ENCODE measurements around the gene MYOT.
"Not testable (repeated sequence)": the region's sequence is repeated elsewhere in the genome, so short reads cannot be mapped to it uniquely, and the experiment has no call there.

MYOT gene, protein sequence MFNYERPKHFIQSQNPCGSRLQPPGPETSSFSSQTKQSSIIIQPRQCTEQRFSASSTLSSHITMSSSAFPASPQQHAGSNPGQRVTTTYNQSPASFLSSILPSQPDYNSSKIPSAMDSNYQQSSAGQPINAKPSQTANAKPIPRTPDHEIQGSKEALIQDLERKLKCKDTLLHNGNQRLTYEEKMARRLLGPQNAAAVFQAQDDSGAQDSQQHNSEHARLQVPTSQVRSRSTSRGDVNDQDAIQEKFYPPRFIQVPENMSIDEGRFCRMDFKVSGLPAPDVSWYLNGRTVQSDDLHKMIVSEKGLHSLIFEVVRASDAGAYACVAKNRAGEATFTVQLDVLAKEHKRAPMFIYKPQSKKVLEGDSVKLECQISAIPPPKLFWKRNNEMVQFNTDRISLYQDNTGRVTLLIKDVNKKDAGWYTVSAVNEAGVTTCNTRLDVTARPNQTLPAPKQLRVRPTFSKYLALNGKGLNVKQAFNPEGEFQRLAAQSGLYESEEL

DNA sequence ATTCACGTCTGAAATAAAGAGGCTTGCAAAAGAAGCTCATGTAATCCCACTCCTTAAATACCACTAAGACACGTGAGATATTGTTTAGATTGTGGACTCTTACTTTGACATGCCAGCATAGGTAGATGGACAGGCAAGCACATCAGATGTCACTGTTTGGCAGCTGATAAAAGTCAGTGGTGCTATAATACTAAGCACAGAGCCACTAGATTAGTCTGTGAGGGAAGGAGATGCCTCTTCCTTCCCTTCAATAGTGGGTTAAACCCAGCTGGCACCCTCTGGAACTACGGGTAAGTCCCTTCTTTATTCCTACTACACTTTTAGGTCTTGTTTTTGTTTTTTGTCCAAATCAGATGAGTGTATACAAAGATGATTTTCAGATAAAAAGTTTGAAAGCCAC, at the start of gene MYOT:
MYOT (plus strand) TSS at position 197 of the 400 bp plus-strand sequence. CDS start 2,792 bp downstream, outside the sequence.
- no peak for DNase-seq (ENCODE audit: low read depth)

DNA sequence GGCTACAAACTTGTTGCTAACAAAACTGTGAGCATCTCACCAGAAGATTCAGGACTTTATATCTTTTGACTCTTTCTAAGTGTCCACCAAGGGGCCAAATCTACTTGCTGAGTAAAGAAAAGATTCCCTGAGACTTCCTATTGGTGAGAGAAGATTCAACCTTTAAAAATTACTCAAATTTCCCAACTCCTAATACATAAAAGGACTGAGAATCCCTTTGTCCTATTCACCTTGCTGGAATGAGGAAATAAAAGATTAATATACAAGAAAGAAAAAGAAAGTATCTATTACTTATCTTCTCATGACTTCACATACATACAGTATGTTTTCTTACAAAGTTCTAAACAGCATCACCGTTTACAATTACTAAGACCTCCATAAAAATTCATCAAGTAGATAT, 47.9 kb upstream of the MYOT start:
- no peak for DNase-seq (ENCODE audit: low read depth)

DNA sequence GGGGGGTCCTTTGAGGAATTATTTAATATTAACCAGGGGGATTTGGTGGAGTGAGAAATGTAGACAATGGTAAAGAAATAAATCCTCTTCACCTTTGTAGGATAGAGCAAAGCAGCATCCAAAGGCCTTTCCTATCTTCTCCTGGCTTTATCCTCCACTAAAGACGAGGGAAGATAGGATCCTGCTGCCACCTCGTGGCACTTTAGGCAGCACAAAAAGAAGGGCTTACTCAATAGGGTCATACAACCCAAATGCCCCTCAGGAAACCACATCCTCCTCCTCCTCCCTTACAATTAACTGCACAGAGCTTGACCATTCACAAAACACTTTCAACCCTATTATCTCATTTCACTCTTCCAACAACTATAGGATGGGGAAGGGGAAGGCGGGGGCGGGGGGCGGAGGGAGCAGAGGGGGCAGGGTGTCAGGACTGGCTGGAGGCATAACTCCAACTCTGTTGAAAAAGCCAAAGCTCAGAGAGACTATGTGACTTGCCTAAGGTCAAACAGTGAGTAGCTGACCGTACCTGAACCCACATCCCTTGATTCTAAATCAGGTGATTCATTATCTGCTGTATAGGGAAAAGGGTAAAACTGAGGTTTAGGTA, 45.4 kb upstream of the MYOT start:
- no peak for DNase-seq (ENCODE audit: low read depth)

DNA sequence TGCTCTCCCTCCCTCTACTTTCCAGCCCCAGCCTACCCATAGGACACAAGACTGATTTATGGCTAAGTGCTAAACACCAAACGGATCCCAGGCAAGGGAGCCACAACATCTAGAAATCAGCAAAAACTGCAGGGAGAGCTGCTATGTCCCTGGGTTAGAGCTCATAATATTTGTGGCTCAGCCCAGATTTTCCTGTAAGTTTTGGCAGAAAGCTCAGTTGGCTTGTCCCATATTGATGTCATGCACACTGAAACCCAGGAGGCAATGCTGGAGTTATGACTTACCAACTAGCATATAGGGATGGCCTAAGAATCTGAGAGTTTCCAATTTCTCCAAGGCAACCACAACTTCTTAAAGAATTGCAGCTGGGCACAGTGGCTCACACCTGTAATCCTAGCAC, 44.7 kb upstream of the MYOT start:
- DNase-seq (ENCODE audit: low read depth): no peak

DNA sequence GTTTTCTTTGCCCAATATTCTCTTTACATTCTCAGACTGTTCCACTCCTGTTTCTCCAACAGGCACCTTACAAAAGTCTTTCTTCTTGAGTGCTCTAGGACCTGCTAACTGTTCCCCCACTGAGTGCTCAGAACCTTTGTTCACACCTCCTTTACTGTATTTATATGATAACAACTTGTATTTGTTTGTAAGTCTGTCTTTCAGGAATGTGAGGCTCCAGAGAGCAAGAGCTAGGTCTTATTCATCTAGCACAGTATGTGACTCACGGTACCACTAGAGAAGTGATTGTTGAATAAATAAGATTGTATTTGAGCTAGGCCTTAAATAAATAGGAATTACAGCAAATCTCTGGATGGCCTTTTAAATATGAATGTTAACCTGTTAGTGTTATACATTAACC, 42.5 kb upstream of the MYOT start:
- no peak for DNase-seq (ENCODE audit: low read depth)

DNA sequence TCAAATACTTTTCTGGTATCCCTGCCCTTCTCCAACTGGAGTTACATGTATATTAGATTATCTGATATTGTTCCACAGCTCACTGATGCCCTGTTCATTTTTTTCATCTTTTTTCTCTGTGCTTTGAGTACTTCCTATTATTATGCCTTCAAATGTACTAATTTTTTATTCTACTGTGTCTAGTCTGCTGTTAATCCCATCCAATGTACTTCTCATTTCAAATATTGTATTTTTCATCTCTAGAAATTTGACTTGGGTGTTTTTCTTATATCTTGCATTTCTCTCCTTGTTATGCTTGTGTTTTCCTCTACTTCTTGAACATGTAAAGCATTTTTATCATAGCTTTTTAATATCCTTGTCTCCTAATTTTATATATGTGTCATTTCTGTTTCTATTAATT, 41.6 kb upstream of the MYOT start:
- no peak for DNase-seq (ENCODE audit: low read depth)

DNA sequence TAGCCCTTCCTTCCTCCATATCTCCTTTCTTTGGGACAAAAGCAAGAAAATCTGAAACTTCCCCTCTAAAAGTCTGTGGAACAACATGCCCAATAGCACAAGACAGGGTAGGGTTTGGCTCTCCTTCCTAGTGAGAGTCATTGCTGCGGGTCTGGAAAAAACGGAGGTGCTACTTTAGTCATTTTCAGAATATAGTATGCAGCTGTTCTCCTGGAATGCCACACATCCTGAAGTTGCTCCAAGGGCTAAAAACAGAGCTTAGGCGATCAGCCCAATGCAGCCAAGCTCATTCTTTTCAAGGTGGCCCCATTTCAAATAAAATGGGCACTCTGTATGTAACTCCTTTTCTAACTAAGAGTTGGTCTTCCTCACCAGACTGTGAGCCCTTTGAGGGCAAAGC, 39.5 kb upstream of the MYOT start:
- DNase-seq (ENCODE audit: low read depth): no peak

DNA sequence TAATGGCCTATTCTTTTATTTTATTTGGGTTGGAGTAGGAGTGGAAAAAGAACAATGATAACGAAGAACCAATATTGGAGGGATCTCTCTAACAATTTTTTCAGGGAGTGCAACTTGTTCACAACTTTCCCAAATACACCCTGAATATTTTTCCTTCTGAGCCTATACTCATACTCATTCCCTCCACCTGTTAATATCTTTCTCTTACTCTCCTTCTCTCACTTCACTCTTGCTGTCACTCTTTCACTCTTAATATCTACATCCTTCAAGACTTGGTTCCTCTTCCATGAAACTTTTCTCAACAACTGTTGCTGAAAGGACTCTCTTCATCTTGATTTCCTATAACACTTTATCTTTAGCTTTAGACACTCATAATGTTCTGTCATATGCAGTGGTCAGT, 39.0 kb upstream of the MYOT start:
- no peak for DNase-seq (ENCODE audit: low read depth)

DNA sequence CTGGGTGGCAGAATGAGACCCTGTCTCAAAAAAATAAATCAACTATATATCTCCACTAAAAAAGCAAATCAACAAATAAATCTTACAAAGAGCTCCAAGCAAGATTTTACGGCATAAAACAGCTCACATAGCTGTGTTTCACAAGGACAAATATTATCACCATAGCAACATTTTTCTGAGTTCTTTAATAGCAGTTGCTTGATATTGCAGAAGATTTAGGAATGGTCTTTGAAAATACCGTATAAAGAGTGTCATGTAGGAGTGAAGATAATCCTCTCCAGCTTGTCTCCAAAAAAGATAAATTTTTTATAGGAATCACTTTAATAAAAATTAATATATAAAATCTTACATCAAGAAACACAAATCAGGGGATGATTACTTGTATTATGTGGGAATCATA, 36.6 kb upstream of the MYOT start:
- no peak for DNase-seq (ENCODE audit: low read depth)

DNA sequence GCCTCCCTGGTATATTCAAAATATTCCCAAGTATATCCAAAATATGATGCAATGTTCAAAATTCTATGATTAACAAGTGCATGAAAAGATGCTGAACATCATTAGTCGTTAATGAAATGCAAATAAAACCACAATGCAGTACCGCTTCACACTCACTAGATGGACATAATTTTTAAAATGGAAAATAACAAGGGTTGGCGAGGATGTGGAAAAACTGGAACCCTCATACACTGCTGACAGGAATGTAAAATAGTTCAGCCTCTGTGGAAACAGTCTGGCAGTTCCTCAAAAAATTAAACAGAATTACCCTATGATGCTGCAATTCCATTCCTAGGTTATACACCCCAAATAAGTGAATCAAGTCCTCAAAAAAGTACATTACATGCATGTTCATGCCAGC, 36.1 kb upstream of the MYOT start:
- DNase-seq (ENCODE audit: low read depth): no peak

DNA sequence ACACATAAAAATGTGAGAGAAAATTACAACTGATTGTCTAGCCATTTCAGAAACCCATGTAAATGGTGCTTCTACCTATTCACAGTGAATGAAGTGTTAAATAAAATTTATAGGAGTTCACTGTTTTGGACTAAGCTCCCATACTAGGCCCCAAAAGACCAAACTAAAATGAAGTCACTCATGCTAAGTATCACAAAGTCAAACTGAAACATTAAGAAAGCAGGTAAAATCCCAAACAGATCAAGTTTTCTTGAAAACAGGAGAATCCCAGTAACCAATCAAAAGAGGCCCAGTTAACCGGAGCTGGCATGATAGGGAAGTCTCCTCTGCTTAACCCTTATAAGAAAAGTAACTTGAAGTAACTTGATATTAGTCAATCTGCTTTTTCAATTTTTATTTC, 35.2 kb upstream of the MYOT start:
- DNase-seq (ENCODE audit: low read depth): no peak

DNA sequence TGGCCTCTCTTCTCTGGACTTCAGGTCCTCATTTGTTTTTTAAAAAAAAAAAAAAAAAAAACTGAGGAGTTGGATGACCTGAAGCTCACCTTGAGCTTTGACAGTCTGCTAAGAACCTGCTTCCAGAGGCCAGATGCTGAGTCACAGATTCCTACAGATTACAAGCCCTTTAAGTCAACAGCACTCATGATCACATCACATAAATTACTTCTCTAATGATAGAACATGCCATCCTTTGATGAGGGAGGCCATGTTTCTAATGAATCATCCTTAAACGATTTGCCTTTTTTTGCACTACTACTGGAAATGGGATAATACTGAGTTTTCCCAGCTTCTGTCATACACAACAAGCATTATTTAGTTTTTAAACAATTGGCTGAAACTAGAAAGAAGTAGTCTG, 34.2 kb upstream of the MYOT start:
- DNase-seq (ENCODE audit: low read depth): no peak

DNA sequence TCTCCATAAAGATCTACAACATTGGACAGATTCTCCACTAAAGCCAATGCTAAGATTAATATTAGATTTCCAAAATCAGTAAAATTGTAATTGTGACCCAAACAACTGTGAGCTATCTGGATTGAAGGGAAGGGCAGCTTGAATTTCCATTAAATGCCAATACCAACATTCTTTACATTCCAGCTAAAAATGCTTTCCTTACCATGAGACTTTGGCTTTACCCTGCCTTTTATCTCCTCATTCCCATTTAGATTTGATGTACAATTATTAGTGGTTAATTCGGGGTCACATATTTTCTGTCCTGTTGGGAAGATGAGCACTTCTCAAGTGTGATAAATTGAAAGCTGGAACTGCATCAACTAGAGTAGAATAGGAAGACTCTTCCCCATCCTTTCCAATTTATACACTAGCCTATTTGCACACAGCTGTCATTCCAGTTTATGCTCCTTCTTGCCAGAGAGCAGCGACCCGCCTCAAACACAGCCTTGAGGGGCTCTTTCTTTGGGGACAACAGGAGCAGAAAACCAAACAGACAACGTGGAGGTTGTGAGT, 33.1 kb upstream of the MYOT start:
- no peak for DNase-seq (ENCODE audit: low read depth)

DNA sequence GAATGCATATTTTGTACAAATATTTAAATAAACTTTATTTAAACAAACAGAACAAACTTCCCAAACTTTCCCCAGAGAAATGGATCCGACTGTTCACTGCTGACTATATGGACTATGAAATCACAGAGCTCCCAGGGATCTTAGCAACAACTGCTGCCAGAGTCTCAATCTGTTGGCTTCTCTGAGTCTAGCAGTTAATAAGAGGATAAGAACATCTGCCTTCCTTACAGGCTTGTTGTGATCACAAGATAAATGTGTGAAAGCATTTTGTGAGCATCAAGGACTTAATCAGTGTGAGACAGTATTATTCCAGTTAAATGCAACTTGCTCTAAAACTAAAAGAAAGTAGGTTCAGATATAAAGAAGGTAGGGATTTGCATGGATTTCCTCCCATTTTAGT, 31.4 kb upstream of the MYOT start:
- no peak for DNase-seq (ENCODE audit: low read depth)

DNA sequence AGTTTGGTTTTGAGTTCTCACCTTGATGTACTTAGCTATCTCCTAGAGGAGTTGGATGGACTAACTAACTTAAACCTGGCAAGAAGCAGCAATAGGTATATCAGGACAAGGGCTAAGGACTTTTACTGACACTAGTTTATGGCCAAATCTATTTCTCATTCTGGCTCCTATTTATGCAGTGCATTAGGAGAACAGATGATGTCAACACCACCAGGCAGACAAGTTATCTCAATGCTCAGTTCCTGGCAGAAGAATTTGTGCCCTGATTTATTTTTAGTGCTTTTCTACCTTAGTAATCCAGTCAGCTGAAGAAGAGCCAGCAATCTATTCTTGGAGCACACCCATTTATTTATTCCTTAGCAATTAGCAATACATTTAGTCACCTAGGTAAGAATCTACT, 30.7 kb upstream of the MYOT start:
- DNase-seq (ENCODE audit: low read depth): no peak

DNA sequence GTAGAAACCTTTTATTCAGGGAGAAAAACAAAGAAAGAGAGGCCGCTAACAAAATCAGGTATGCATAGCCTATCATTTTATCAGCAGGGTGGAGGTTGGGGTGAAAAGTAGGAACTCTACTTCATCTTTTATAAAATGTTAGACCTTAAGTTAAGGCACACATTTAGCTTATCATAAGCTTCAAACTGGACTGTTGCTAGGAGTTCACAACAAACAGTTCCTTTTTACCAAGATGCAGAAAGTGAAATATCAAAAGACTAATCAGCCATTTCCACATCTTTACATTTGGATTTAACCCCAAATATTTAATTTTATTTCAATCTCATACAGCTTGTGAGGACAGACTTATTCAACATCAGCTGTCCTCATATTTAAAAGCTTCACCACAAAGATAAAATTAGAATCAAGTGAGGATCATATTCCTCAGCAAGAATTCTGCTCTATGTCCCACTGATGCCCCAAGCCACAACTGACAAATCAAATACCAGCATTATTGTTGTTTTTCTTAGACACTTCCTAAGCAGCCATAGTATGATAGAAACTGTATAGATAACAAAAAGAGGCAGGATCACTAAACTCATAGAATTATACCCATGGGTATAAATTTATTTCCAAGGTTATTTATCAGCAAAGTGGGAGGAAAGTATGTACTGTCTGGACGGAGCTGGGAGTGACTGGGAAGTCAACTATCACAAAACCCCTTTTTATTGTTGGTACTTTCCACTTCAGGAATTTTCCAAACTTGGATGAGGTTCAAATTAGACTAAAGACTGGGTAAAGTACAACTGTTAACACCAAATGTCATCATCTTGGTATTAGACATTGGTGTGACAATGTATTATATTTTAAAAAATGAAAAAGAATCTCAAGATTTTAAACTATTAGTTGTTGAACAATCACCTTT, 29.9 kb upstream of the MYOT start:
- no peak for DNase-seq (ENCODE audit: low read depth)

DNA sequence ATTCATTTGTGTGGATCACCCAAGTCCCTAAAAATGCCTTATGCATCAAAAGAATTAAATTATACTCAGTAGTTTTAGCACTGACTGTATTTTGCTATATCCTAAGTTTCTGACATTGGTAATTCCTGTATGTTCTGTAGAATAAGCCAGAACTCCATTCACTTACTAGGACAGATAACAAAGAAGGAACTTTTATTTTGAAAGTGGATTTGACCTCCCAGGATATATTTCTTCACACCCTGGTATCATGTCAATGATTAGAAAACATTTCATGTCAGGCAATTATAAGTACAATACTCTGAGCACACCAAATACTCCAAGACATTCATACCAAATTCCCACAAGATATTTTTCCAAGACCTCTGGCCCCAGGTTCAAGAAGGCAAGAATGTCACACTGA, 28.7 kb upstream of the MYOT start:
- no peak for DNase-seq (ENCODE audit: low read depth)

DNA sequence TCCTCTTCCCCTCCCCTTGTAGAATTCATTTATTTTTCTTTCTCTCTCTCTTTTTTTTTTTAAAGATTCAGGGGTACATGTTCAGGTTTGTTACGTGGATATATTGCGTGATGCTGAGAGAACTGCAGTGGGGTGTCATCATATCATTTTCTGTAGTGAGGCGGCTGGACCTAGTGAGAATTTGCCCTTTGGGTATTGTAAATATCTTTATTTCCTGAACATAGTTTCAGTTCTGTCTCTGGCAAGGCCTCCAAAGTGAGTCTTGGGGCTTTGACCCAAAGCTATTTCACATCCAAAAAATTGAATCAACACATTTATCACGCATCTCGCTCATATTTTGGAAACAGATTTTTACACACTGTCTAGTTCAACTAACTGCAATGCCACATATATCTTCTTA, 25.4 kb upstream of the MYOT start:
- no peak for DNase-seq (ENCODE audit: low read depth)

DNA sequence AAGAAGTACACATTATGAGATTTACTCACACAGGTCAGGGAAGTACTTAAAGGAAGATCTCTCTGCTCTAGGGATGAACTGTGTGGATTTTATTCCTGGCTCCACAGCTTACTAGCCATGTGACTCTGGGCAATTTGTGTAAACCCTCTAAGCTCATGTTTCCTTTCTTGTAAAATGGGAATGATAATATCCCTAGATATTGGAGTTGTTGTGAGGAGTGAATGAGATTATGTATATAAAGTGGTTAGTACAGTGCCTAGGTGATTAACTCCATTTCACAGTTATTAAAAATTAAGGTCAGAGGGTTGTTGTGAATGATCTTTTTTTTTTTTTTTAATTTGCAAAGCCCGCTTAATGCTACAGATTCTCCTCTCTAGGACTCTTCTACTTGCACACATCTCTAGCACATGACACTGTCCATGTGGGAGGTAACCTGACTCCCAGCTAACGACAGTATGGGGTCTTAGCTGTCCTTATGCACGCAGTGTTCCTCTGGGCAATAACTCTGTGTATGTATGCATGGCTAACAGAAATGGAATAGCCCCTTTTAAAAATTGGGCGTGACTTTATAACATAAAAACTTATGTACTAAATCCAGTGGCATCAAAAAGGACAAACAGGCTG, 23.9 kb upstream of the MYOT start:
- DNase-seq (ENCODE audit: low read depth): no peak

DNA sequence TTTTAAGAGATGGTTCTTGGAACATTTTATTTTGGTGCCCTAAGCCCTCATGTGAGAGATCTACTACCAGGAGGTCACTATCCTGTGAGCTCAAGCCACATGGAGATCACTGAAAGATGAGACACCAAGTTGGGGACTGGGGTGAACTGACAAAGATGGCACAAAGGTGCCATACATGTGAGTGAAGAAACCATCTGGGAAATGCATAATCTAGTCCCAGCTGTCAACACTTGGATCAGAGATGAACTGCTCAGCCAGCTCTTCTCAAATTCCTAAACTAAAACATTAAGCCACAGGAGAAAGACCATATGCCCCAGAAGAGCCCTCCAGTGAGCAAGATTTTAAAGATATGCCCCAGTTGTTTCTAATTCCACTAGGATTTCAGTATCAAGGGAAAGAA, 22.2 kb upstream of the MYOT start:
- DNase-seq (ENCODE audit: low read depth): no peak

DNA sequence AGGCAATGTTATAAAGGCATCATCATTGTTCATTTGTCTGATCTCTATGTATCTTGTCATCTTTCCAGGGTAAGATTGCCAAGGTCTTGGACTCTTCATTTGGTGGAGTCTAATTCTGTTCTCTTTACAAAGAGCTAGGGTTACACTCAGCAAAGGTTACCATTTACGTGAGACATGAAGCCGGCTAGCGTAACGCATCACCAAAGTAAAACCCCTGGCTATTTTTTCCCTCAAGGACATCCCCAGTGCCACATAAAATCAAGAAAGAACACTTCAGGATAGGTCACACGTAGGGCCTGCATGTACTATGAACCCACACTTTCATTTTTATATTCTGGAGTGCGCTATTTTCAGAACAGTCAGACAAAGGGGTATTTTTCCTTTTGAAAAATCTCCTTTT, 20.0 kb upstream of the MYOT start:
- no peak for DNase-seq (ENCODE audit: low read depth)

DNA sequence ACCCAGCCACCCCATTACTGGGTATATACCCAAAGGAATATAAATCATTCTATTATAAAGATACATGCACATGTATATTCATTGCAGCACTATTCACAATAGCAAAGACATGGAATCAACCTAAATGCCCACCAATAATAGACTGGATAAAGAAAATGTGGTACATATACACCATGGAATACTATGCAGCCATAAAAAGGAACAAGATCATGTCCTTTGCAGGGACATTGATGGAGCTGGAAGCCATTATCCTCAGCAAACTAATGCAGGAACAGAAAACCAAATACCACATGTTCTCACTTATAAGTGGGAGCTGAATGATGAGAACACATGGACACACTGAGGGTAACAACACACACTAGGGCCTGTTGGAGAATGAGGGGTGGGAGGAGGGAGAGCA, 14.5 kb upstream of the MYOT start:
- not testable (repeated sequence) for DNase-seq (ENCODE audit: low read depth)
